Stimulated activated CD4-positive, alpha-beta T cell treated with anti-CD3 and anti-CD28 coated beads, Interleukin-1b, Interleukin-23, amount 100 ng/mL, for 4 hours (primary cell): Measurements from ENCODE around the gene PCSK6.

ENCODE experiments used
- DNase-seq, 2 donors: peaks; one replicate each; pipeline ENCODE4 v3.0.0-alpha.2; 2020; ENCODE audit warnings: low read depth in 2 of 2

Gene PCSK6

DNA sequence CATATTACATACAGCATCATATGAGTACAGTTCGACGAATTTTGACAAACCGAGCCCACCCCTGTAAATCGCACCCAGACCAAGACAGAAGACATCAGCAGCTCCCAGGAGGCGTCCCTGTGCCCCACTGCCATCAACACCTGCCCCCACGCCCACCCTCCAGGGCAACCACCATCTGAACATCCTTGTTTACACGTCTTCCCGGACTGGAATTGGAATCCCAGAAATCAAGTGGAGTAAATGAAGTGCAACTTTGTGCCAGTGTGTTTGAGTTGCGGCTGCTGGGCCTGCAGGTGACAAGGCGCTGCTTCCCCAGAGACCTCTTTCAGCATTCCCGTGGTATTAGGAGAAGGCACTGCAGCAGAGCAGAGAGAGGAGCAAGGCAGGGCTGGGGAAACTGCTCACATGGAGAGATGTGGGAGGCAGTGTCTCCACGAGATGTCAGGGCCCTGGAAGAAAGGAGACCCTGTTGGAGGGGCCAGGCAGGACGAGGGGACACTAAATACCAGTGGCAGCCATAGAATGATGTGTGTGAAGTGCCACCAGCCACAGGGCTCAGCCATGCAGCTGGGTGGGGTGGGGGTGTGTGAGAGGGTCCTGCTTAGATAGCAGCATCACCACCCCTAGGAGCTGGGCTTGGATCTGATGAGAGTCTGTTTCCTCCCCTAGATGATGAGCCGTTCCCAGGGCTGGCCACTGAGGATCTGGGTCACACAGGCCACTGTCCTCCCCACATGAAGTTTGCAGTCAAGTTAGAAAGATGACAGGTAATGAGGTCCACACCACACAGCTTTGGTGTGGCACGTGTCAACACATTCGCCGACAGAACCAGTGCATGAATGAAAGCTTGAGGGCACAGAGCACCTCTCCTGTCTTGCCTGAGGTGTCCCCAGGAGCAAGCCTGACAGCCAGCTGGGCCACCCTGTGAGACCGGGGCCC, 33.4 kb upstream of the PCSK6 start:
- no peak for DNase-seq

DNA sequence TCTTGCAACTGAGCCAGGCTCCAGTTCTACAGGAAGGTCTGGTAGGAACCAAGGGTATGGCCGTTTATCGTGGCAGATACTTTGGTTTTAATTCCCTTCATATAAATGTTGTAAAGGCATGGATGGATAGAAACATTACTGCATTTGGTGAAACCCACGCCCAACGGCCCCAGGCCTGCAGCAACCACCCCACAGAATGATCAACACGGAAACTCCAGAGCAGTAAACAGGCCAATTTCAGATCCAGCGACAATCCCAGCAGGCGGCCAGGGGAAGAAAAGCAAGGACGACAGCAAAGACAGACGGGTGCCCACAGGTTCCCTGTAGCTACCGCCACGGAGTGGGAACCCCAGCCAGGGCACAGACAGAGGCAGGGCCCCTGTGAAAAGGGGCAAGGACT, 32.6 kb upstream of the PCSK6 start:
- no peak for DNase-seq

DNA sequence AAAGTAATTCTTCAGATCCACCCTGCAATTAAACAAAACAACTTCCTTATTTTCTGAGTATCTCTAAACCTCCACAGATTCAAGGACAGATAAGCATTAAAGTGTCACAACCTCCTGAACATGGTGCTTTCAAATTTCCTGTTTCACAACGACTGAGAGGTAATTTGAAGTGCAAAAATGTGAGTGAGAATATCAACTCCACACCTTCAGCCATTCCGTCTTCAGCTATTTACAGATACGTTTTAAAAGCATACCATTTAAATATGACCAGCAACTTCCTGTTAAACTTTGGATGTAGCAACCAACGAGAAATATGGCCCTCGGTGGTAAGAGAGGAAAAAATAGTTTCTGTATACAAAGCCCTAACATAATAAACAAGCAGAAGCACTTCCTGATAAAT, 32.1 kb upstream of the PCSK6 start:
- no peak for DNase-seq

DNA sequence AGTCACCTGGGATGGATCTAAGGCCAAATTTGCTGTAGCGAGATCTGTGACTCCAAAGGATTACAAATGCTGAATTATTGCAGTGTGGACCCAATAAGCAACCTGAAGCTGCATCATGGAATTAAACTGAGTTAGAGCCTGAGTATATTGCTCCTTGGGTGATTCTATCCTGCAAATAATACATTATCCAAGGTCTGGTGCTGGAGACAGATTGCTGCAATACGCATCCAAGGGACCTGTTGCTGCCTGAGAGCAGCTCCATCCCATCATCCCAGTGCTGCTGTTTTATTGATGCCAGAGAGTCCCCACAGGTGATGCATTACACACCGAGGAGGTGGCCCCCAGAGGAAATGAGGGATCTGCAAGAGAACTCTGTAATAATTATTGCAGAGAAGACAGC, 31.6 kb upstream of the PCSK6 start:
- no peak for DNase-seq

DNA sequence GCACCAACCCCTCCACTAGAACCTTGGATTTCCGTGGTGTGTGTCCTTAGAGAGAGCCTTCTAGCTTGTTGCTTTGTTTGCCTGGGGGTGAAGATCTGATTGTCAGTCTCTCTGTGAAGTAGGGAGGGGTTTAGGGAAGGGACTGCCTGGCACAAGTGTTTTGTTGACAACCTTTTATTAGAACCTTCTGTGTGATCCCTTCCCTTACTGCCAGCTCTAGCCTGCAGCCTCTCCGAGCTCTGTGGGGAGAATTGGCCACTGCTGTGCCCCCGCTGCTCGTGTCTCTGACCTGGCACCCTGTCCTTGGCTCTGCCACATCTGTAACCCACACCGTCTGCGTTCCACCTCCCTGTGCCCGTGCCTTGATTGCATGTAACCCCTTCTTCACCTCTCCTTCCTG, 30.9 kb upstream of the PCSK6 start:
- DNase-seq = no peak

DNA sequence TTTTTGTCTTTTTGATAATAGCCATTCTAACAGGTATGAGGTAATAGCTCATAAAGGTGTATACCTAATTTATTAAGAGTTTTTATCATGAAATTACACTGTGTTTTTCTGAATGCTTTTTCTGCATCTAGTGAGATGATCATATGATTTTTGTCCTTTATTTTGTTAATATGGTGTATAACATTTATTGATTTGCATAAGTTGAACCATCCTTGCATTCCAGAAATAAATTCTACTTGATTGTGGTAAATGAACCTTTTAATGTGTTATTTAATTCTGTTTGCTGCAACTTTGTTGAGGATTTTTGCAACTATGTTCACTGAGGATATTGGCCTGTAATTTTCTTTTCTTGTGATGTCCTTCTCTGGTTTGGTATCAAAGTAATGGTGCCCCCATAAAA, 28.0 kb upstream of the PCSK6 start:
- DNase-seq = no peak

DNA sequence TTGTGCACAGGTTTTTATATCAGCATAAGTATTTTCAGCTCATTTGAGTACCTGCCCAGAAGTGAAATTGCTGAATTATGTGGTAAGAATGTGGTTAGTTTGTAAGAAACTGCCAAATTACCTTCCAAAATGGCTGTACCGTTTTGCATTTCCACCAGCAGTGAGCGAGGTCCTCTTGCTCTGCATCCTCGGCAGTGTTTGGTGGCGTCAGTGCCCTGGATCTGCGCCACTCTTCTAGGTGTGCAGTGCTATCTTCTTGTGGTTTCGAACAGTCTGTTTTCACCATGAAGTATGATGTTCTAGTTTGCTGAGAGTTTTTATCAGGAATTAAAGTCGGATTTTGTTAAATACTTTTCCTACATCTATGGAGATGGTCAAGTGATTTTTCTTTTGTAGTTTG, 24.8 kb upstream of the PCSK6 start:
- DNase-seq = no peak

DNA sequence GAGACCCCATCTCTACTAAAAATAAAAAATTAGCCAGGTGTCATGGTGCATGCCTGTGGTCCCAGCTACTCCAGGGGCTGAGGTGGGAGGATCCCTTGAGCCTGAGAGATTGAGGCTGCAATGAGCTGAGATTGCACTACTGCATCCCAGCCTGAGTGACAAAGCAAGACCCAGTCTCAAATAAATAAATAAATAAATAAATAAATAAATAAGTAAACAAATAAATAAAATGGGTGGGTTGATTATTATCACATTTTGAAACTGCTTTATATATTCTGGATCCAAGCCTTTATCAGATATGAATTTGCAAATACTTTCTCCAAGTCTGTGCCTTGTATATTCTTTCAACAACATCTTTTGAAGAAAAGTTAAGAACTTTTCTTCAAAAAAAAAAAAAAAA, 22.2 kb upstream of the PCSK6 start:
- no peak for DNase-seq

DNA sequence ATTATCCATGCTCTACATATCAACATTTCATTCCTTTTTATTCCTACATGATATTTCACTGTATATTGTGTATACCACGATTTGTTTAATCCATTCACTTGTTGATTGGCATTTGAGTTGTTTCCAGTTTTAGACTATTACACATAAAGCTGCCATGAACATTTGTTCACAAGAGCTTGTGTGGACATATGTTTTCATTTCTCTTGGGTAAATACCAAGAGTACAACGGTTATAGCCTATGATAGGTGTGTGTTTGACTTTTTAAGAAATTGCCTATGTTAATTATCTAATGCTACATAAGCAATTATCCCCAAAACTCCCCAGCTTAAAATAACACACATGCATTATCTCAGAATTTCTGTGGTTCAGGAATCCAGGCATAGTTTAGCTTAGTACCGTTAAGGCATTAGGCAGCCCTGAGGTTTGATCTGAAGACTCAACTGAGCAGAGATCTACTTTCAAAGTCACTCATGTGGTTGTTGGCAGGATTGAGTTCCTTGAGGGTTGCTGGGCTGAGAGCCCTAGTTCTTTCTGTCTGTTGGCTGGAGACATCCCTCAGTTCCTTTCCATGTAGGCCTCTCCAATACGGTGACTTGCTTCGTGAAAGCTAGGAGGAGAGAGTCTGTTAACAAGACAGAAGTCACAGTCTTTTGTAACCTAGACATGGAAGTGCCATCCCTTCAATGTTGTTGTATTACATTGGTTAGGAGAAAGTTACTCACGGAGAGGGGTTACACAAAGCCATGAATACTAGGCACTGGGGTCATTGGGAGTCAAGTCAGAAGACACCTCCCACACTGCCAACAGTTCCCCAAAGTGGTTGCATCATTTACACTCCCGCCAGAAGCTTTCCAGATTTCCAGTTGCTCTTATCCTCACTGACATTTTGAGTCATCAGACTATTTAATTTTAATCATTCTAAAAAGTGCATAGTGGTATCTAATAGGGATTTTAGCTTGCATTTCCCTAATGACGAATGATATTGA, 21.0 kb upstream of the PCSK6 start:
- DNase-seq = no peak

DNA sequence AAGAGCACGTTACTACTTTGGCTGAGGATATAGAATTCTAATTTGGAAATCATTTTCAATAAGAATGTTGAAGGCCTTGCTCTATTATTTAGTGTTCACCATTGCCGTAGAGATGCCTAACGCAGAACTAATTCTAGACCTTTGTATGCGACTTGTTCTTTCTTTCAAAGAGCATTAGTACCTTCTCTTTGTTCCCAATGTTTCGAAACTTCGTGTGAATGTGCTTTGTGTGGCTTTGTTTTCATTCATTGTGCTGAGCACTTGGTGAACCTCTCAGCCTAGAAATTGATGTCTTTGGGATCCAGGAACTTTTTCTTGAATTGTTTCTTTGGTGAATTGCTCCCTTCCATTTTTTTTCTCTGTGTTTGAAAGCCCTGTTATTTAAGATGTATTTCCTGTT, 19.8 kb upstream of the PCSK6 start:
- no peak for DNase-seq

DNA sequence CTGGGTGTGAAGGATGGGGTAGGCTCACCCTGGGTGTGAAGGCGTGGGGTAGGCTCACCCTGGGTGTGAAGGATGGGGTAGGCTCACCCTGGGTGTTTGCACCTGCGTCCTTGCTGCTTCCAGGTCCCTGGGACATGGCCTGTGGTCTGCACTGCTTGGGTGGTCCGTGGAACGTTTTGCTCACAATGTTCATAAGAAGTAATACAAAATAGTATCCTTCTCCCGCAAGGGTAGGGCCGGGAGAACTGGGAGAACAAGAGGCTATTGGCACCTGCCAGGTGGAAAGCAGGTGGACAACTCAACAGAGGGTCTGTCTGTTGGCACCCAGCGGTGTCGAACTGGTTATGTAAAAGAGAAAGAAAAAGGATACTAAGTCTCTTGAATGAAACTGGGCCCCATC, 17.0 kb upstream of the PCSK6 start:
- no peak for DNase-seq

DNA sequence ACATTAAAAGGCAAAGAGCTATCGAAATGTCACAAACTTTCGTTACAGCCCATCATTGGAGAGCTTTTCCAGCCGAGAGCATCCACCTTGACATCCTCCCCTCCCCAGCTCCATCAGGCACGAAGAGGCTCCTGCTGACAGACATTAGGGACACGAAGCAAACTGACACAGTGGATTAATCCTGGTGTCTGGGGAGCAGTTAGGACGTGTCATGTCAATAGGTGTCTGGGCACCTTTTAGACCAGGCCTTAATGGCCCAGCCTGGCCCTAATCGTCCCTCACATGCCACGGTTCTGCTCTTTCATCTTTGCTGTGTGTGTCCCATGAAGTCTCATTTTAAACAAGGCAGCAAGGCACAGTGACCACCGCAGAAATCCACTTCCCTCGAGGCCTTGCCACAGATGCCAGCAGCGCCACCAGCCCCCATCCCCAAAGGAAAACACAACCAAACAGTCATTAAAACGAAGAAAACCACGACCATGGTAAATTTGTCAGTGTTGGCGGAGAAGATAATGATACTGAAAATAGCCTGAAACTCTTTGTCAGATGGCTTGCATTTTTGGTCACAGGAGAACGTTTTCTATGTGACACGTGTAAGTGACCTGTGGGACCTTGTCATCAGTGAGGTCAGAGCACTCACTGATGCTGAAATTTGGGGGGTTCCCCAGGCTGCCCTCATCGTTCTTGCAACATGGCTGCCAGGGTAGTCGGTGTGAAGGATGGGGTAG, 16.3 kb upstream of the PCSK6 start:
- no peak for DNase-seq

DNA sequence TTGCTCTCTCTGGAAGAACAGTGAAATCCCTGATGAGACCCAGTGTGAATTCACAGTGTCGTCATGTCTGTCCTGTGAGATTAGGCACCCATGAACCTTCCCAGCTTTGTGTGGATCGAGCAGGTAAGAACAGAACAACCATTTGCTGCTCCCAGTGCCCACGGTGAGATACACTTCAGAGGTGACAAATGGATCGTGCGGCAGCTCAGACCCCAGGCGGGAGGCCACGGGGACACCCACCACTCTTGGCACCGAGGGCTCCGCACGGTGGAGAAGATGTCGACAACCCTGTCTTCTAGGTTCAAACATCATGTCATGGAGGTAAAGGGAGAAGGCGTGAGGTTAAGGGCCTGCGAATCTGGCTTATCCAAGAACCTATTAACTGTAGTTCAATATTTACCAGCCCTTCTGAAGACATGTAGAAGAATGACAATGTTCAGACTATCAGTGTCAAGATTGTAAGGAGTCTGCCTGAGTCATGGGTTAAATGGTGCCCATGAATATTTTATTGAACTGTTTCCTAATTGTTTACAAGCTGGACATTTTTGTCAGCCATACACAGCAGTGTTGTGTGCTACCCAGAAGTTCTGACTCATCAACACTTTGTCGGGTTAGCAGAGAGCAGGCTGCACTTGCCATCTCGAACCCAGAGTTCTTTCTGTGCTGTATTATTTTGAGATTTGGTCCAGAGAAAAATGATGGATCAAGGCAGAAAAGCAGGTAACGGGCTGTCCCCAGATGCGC, 15.5 kb upstream of the PCSK6 start:
- DNase-seq = no peak

DNA sequence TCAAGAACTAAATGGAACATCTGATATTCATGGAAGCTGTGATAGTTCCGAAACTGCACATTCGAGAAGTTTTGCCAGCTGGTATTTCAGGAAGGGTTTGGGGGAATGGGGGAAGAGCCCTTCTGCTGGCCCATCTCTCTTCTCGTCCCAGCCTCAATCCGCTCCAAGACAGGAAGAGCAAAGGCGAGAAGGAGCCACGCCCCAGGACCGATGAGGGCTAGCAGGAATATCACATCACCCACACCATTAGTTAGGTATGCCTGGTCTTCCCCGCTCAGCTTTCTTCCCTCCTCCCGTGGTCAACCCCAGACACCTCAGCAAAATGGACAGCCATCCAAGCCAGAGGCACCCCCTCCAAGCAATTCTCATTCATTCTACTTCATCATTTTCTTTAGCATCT, 14.9 kb upstream of the PCSK6 start:
- no peak for DNase-seq

DNA sequence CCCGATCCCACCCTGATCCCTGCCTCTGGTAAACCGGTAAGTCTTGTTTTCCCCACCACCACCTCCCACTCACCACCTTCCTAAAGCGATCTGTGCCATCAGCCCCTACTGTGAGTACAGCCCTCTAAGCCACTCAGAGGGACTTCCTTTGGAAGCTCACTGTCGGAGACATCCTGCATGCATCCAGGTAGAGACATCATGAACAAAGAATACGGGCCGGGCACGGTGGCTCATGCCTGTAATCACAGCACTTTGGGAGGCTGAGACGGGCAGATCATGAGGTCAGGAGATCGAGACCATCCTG, 13.7 kb upstream of the PCSK6 start:
- no peak for DNase-seq

DNA sequence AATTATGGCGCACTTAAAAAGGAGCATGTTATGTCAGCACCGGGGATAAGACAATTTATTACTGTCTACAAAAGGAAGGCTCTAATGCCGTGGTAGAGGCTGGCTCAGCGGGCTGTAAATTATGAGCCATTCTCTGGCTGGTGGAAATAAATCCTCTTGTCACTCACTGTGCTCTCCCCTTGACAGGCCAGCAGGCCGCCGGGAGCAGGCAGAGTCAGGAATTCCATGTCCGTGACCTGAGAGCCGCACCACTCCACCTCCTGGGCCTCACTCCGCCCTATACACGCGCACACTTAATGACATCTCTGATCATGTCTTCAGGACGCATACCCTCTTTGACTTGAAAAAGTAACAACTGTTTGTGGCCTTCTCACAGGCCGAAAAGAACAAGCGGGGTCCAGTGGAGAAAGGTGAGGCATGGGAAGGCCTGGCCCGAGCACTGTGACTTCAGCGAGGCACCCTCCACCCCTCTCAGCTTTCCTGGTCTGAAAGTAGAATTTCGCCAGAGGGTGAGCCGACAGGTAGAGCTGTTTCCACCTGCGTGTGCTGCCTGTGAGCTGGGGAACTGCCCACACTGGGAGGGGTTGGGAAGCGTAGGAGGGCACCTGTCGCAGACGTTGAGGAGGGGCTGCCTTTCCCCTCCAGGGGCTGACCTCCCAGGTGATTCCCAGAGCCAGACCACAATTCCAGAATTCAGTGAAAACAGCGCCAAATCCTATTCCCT, 13.2 kb upstream of the PCSK6 start:
- DNase-seq = no peak

DNA sequence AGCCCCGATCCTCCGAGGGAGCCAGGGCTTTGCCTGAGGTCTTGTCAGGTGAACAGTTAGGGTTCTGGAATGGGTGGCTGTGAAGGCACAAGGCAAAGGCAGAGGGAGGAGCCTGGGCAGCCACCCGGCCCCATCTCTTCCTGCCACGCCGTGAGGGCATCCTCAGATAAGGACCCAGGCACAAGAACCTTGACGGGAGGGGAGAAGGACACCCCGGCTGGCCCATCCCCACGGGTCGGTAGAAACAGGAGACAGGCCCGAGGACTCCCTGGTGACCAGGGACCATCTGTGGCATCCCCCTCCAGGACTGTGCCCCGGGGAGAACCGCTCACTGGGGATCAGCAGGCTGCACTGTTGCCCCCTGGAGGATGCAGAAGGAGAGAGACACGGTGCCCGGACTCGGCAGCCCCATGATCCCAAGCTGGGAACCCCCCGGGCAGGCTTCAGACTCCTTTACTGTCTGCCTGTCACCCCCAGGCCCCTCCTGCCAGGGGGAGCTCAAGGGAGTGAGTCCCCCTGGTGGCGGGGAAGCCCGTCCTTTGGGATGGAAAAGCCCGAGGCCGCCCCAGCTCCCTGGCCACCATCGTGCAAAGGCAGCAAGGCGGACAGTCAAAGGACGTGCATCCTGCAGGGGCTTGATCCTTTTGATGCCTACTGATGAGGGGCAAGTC, 12.3 kb upstream of the PCSK6 start:
- peak; percentile 25 to 26 for DNase-seq

DNA sequence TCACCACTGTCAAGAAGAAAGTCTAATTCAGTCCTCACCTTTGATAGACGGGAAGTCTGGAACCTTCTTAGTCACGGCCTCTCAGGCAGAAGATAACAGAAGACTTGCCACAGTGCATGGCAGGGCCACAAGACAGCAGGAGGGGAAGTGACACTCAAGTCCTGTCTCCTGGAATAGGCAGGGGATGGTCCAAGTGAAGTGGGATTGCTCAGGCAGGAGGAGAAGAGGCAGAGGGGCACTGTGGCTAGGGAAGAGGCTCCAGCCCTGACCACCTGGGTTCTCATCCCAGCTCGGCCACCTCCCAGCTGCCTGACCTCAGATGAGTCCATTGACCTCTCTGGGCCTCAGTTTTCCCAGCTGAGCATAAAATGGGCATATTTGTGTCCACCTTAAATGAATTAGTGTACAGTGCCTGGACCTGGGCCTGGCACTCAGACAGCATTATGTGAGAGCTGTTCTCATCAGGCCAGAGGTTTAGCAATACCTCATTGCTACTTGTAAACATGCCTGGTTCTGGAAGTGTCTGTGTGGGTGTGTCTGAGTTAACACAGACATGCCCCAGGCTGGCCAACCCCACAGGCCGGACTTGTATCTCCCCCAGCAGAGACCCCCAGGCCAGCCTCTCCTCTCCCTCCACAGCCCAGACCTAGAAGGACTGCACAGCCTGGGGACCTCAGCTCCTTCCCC, 11.5 kb upstream of the PCSK6 start:
- DNase-seq = no peak

DNA sequence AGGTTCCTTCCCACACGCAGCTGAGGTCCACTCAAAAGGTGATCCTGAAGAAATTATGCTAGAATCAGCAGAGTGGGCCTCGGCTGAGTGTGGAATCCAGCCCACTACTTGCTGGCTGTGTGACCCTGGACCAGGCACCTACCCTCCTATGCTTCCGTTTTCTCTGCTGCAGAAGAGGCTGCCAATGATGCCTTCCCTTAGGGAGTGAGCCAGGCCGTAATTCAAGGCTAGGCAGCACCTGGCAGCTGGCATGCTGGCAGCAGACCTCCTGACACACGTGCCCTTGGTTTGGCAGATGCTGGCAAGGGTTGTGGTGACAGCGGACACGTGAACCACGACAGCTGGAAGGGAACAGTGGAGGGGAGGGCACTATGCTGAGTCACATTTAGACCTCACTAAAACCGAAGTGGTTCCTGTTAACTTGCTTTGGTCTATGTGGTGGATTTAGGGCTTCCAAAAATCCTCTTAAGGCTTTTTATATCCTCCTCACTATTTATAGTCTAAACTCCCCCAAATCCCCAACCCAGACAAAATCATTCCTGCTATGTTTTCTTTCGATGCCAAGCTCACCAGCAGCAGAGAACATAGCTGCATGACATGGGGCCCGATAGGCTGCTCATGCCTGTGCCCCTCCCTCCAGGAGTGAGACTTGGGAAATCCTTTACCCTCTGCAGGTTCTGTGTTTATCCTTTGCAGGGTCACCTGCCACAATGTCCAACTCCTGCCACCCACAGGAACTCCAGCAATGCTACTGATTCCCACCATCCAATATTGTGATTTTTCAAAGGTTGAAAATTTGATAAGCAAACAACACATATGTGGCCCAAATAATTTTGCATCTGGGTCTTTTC, 10.6 kb upstream of the PCSK6 start:
- no peak for DNase-seq
